ENCODE results near the gene R3HDM2. TPM values are rescaled to one million over a fixed set of nuclear protein-coding genes. Genes with fewer than 3 reads are reported as not detected.

R3HDM2 gene
- total and polyA plus RNA-seq, 2 donors (not counting 1 experiment from before 2014, with no cell fraction given) = 104 to 129 TPM

GRCh38 chr12:57454566-57455373, 23.9 kb upstream of the R3HDM2 start, which contains the start of gene INHBE:
Gene INHBE, plus strand, starts transcription at chr12:57455307. Its CDS starts 230 bp downstream, at chr12:57455537.
- H3K4me2 ChIP-seq (replicated peaks; ENCODE audit: low read depth, low read length, poor library complexity, severe bottlenecking) = peak within 1 kb of the TSS; percentile 77
- intact Hi-C loops (cut with micrococcal nuclease) = loop anchor here (5.0 to 10.0 kb wide), 2 partner anchors 300 to 342 kb away; partner anchors contain the start of genes CDK4, MARCHF9 and STAT6

More at GRCh38 chr12:57454566-57455373, 23.9 kb upstream of the R3HDM2 start, which contains the start of gene INHBE:
- Histone ChIP-seq H3K4me3 (ENCODE audit: control extremely low read depth in 1 of 5, extremely low read depth in 1 of 5, insufficient read depth in 1 of 5, low read depth in 2 of 5, low read length in 4 of 5) (peak within 1 kb of the TSS in 2 of 5 experiments; percentile 8 to 39), H3K9ac (ENCODE audit: low read length) (peak within 1 kb of the TSS; percentile 22), H3K27me3 (replicated peaks in 1 of 4; ENCODE audit: control extremely low read depth in 1 of 4, control insufficient read depth in 3 of 4, insufficient read depth in 4 of 4, low read length in 3 of 4) (no peaks in the 10 kb centered on the region), H3K4me1 (ENCODE audit: control insufficient read depth in 2 of 2, insufficient read depth in 2 of 2, low read length in 2 of 2) (peaks cover 14 to 18% of the 10 kb centered on the region in 2 donors), H4K20me1 (ENCODE audit: control insufficient read depth, insufficient read depth, low read length, poor library complexity, severe bottlenecking) (no peaks in the 10 kb centered on the region), H3K79me2 (ENCODE audit: control insufficient read depth, insufficient read depth, low read length) (no peaks in the 10 kb centered on the region), H2AFZ (ENCODE audit: insufficient read depth, low read depth, low read length, poor library complexity, severe bottlenecking) (peak within 1 kb of the TSS; percentile 83), H3K36me3 (replicated peaks in 1 of 2; ENCODE audit: control extremely low read depth in 1 of 2, control insufficient read depth in 1 of 2, extremely low read depth in 1 of 2, insufficient read depth in 2 of 2, low read length in 1 of 2) (no peaks in the 10 kb centered on the region), H3K27ac (ENCODE audit: low read length in 2 of 2) (no peak within 1 kb of the TSS), H3K9me3 (ENCODE audit: control extremely low read depth in 1 of 3, control insufficient read depth in 2 of 3, insufficient read depth in 1 of 3, low read length in 2 of 3) (no peaks in the 10 kb centered on the region)
- Mint-ChIP-seq H3K4me3 (peak within 1 kb of the TSS; percentile 85), H3K4me1 (peaks cover 31% of the 10 kb centered on the region), H3K9me3 (ENCODE audit: insufficient read depth) (no peaks in the 10 kb centered on the region), H3K27me3 (peaks cover 4% of the 10 kb centered on the region), H3K27ac (peak within 1 kb of the TSS; percentile 75)
- ChIA-PET CTCF (interaction anchor here (0.6 to 6.9 kb wide), 20 partner anchors 9 to 241 kb away, joined by 3 to 126 read pairs (median 6); partner anchors contain the start of gene INHBC), POLR2A (no interaction called here)
- TF ChIP-seq CTCF (IDR thresholded peaks at IDR 0.05) (no peak), EZH2 (IDR thresholded peaks at IDR 0.05; ENCODE audit: borderline replicate concordance, insufficient read depth, low read depth, low read length, poor library complexity, severe bottlenecking) (no peak)
- DNase-seq = no peak
- no peak for ATAC-seq (ENCODE audit: low read depth)
- WGBS (ENCODE audit: insufficient coverage) = 77% methylated on average over 7 of the region's 10 CpGs

Measured in B cell (primary cell).